C4-2B (cell line): Measurements from ENCODE around the gene SPARCL1.

ENCODE experiments used
- CTCF ChIP-seq: fragments of 450-650 bp; conservative IDR thresholded peaks from 2 replicates; pipeline ENCODE4 v1.5.1; 2017; ENCODE audit warnings: mild to moderate bottlenecking
- ZFX ChIP-seq: fragments of 450-650 bp; IDR thresholded peaks from 2 replicates; pipeline ENCODE4 v1.6.1; 2017

- TF ChIP-seq CTCF (no peak), ZFX (no peak)
These were observed 101.7 kb downstream of the SPARCL1 start for GRCh38 chr4:87427518-87427868.
